Stomach (tissue), 4 donors: ENCODE measurements around the gene FNDC10.

Experiments
- EP300 ChIP-seq: sonication (generic); formaldehyde crosslinking; IDR thresholded peaks from one replicate; pipeline ENCODE4 v1.6.1; 2017; ENCODE audit warnings: antibody characterized with exemption
- POLR2A ChIP-seq, 4 donors: fragments of 450-650 bp; IDR thresholded peaks; one replicate each; pipeline ENCODE4 v1.6.1; 2016; ENCODE audit warnings: antibody characterized with exemption in 4 of 4, control low read depth in 2 of 4, mild to moderate bottlenecking in 1 of 4, moderate library complexity in 1 of 4
- POLR2AphosphoS5 ChIP-seq, 3 donors: sonication (generic); formaldehyde crosslinking; IDR thresholded peaks; one replicate each; pipeline ENCODE4 v1.6.1; 2016; ENCODE audit warnings: antibody characterized with exemption in 3 of 3
- TF ChIP-seq, protein P1 (sequence below), 7 experiments: fragments of 450-650 bp in 4 of 7; fragments of 200-600 bp in 3 of 7; sonication (generic) in 3 of 7; IDR thresholded peaks; one replicate each; pipeline ENCODE4 v1.5.1; 2016 to 2019; ENCODE audit warnings: antibody characterized with exemption in 7 of 7, control low read depth in 2 of 7, mild to moderate bottlenecking in 1 of 7

DNA sequence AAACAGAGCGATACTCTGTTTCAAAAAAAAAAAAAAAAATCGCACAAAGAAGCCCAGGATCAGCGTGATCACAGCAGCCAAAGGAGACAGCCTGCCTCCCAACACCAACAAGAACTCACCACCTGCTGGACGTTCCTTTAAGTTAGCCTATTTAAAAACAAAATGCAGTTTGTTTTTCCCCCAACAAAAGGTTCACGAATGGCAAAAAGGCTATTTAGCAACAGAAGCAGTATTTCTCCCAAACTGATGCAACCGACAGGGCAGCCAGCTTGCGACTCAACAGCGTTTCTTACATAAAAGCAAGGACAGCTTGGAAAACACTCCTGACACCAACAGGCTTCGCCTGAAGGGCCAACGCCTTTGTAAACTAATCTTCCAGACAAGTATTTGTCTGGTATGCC is 32.0 kb downstream of the FNDC10 start:
- no peak for TF ChIP-seq EP300
- TF ChIP-seq, protein P1, sequence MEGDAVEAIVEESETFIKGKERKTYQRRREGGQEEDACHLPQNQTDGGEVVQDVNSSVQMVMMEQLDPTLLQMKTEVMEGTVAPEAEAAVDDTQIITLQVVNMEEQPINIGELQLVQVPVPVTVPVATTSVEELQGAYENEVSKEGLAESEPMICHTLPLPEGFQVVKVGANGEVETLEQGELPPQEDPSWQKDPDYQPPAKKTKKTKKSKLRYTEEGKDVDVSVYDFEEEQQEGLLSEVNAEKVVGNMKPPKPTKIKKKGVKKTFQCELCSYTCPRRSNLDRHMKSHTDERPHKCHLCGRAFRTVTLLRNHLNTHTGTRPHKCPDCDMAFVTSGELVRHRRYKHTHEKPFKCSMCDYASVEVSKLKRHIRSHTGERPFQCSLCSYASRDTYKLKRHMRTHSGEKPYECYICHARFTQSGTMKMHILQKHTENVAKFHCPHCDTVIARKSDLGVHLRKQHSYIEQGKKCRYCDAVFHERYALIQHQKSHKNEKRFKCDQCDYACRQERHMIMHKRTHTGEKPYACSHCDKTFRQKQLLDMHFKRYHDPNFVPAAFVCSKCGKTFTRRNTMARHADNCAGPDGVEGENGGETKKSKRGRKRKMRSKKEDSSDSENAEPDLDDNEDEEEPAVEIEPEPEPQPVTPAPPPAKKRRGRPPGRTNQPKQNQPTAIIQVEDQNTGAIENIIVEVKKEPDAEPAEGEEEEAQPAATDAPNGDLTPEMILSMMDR (IDR thresholded peaks at IDR 0.05): no peak
- no peak for TF ChIP-seq POLR2A (IDR thresholded peaks at IDR 0.05)
- TF ChIP-seq POLR2AphosphoS5 (IDR thresholded peaks at IDR 0.05): no peak
